HEK293 (cell line): ENCODE measurements around the gene ATP8B1.

Experiments
- ATF2 ChIP-seq: fragments of 450-650 bp; formaldehyde crosslinking; IDR thresholded peaks from 2 replicates; pipeline ENCODE4 v1.5.1; 2016; ENCODE audit warnings: missing biosample characterization, missing genetic modification characterization, low read depth
- BCL11A ChIP-seq: fragments of 450-650 bp; formaldehyde crosslinking; IDR thresholded peaks from 2 replicates; pipeline ENCODE4 v1.5.1; 2016; ENCODE audit warnings: low read depth, missing biosample characterization, missing genetic modification characterization
- KLF1 ChIP-seq: fragments of 450-650 bp; formaldehyde crosslinking; IDR thresholded peaks from 2 replicates; pipeline ENCODE4 v1.5.1; 2016; ENCODE audit warnings: missing biosample characterization, missing genetic modification characterization
- OSR2 ChIP-seq: fragments of 450-650 bp; formaldehyde crosslinking; IDR thresholded peaks from 2 replicates; pipeline ENCODE4 v1.5.1; 2016; ENCODE audit warnings: missing biosample characterization, missing genetic modification characterization
- OVOL3 ChIP-seq: fragments of 450-650 bp; formaldehyde crosslinking; IDR thresholded peaks from 2 replicates; pipeline ENCODE4 v1.5.1; 2016; ENCODE audit warnings: missing biosample characterization, missing genetic modification characterization
- PRDM4 ChIP-seq: fragments of 450-650 bp; formaldehyde crosslinking; IDR thresholded peaks from 2 replicates; pipeline ENCODE4 v1.5.1; 2017; ENCODE audit warnings: missing biosample characterization, missing genetic modification characterization
- RBAK ChIP-seq: fragments of 450-650 bp; formaldehyde crosslinking; IDR thresholded peaks from 2 replicates; pipeline ENCODE4 v1.5.1; 2016; ENCODE audit warnings: missing biosample characterization, missing genetic modification characterization
- SCRT1 ChIP-seq: fragments of 450-650 bp; formaldehyde crosslinking; IDR thresholded peaks from 2 replicates; pipeline ENCODE4 v1.5.1; 2016; ENCODE audit warnings: missing biosample characterization, missing genetic modification characterization, borderline replicate concordance
- SCRT2 ChIP-seq: fragments of 450-650 bp; formaldehyde crosslinking; IDR thresholded peaks from 2 replicates; pipeline ENCODE4 v1.5.1; 2016; ENCODE audit warnings: missing biosample characterization, missing genetic modification characterization
- SP7 ChIP-seq: fragments of 450-650 bp; formaldehyde crosslinking; IDR thresholded peaks from 2 replicates; pipeline ENCODE4 v1.5.1; 2016; ENCODE audit warnings: missing biosample characterization, missing genetic modification characterization
- TSHZ1 ChIP-seq: fragments of 450-650 bp; formaldehyde crosslinking; IDR thresholded peaks from 2 replicates; pipeline ENCODE4 v1.5.1; 2016; ENCODE audit warnings: missing biosample characterization, missing genetic modification characterization, borderline replicate concordance
- ZBTB21 ChIP-seq: fragments of 450-650 bp; formaldehyde crosslinking; IDR thresholded peaks from 2 replicates; pipeline ENCODE4 v1.5.1; 2017; ENCODE audit warnings: missing biosample characterization, missing genetic modification characterization
- ZBTB26 ChIP-seq: fragments of 450-650 bp; formaldehyde crosslinking; optimal IDR thresholded peaks from 2 replicates; pipeline ENCODE3; 2016; ENCODE audit warnings: missing biosample characterization, mild to moderate bottlenecking, missing genetic modification characterization
- ZEB2 ChIP-seq: fragments of 450-650 bp; formaldehyde crosslinking; IDR thresholded peaks from 2 replicates; pipeline ENCODE4 v1.5.1; 2016; ENCODE audit warnings: missing biosample characterization, missing genetic modification characterization
- ZFP37 ChIP-seq: fragments of 450-650 bp; formaldehyde crosslinking; IDR thresholded peaks from 2 replicates; pipeline ENCODE4 v1.5.1; 2016; ENCODE audit warnings: missing biosample characterization, missing genetic modification characterization
- ZNF10 ChIP-seq: fragments of 450-650 bp; formaldehyde crosslinking; IDR thresholded peaks from 2 replicates; pipeline ENCODE4 v1.5.1; 2017; ENCODE audit warnings: missing biosample characterization, missing genetic modification characterization
- ZNF138 ChIP-seq: fragments of 450-650 bp; formaldehyde crosslinking; IDR thresholded peaks from 2 replicates; pipeline ENCODE4 v1.5.1; 2016; ENCODE audit warnings: missing biosample characterization, missing genetic modification characterization, borderline replicate concordance
- ZNF146 ChIP-seq: fragments of 450-650 bp; formaldehyde crosslinking; IDR thresholded peaks from 2 replicates; pipeline ENCODE4 v1.5.1; 2016; ENCODE audit warnings: missing biosample characterization, missing genetic modification characterization
- ZNF223 ChIP-seq: fragments of 450-650 bp; formaldehyde crosslinking; IDR thresholded peaks from 2 replicates; pipeline ENCODE4 v1.5.1; 2016; ENCODE audit warnings: missing biosample characterization, missing genetic modification characterization
- ZNF266 ChIP-seq: fragments of 450-650 bp; formaldehyde crosslinking; IDR thresholded peaks from 2 replicates; pipeline ENCODE4 v1.5.1; 2016; ENCODE audit warnings: missing biosample characterization, missing genetic modification characterization, low read depth
- ZNF335 ChIP-seq: fragments of 450-650 bp; formaldehyde crosslinking; conservative IDR thresholded peaks from 2 replicates; pipeline ENCODE4 v1.5.1; 2016; ENCODE audit warnings: missing biosample characterization, missing genetic modification characterization
- ZNF37A ChIP-seq: fragments of 450-650 bp; IDR thresholded peaks from 2 replicates; pipeline ENCODE4 v1.5.1; 2018; ENCODE audit warnings: missing biosample characterization, missing genetic modification characterization
- ZNF423 ChIP-seq: fragments of 450-650 bp; formaldehyde crosslinking; IDR thresholded peaks from 2 replicates; pipeline ENCODE4 v1.5.1; 2016; ENCODE audit warnings: missing biosample characterization, missing genetic modification characterization
- ZNF501 ChIP-seq: fragments of 450-650 bp; formaldehyde crosslinking; IDR thresholded peaks from 2 replicates; pipeline ENCODE4 v1.5.1; 2016; ENCODE audit warnings: missing biosample characterization, missing genetic modification characterization
- ZNF558 ChIP-seq: fragments of 450-650 bp; formaldehyde crosslinking; IDR thresholded peaks from 2 replicates; pipeline ENCODE4 v1.5.1; 2016; ENCODE audit warnings: missing biosample characterization, missing genetic modification characterization
- ZNF600 ChIP-seq: fragments of 450-650 bp; formaldehyde crosslinking; IDR thresholded peaks from 2 replicates; pipeline ENCODE4 v1.5.1; 2016; ENCODE audit warnings: missing biosample characterization, missing genetic modification characterization
- ZNF629 ChIP-seq: fragments of 450-650 bp; formaldehyde crosslinking; IDR thresholded peaks from 2 replicates; pipeline ENCODE4 v1.5.1; 2017; ENCODE audit warnings: missing biosample characterization, missing genetic modification characterization
- ZNF654 ChIP-seq: fragments of 450-650 bp; formaldehyde crosslinking; IDR thresholded peaks from 2 replicates; pipeline ENCODE4 v1.5.1; 2016; ENCODE audit warnings: low read depth, missing biosample characterization, missing genetic modification characterization
- ZNF660 ChIP-seq: fragments of 450-650 bp; IDR thresholded peaks from 2 replicates; pipeline ENCODE4 v1.5.1; 2018; ENCODE audit warnings: missing biosample characterization, mild to moderate bottlenecking, missing genetic modification characterization
- ZNF692 ChIP-seq: fragments of 450-650 bp; formaldehyde crosslinking; IDR thresholded peaks from 2 replicates; pipeline ENCODE4 v1.5.1; 2016; ENCODE audit warnings: missing biosample characterization, missing genetic modification characterization
- ZNF792 ChIP-seq: fragments of 450-650 bp; formaldehyde crosslinking; IDR thresholded peaks from 2 replicates; pipeline ENCODE4 v1.5.1; 2016; ENCODE audit warnings: missing biosample characterization, missing genetic modification characterization

The ATP8B1 gene

GRCh38 chr18:57819671-57820460 lies 16.8 kb upstream of the ATP8B1 start (continued):
- TF ChIP-seq SCRT2 (peak; percentile 67; the same call in 1 of the 2 replicates), ZNF146 (tag by site-specific recombination) (no peak), ZNF223 (tag by site-specific recombination) (no peak), ZNF629 (peak; percentile 95), ATF2 (tag by site-specific recombination) (peak; percentile 90), BCL11A (tag by site-specific recombination) (peak; percentile 44; the same call in 1 of the 2 replicates), ZNF37A (tag by site-specific recombination) (no peak), SCRT1 (tag by site-specific recombination) (peak; percentile 31; the same call in 1 of the 2 replicates), ZNF558 (tag by site-specific recombination) (no peak), SP7 (tag by site-specific recombination) (peak; percentile 53), ZNF266 (tag by site-specific recombination) (no peak), ZNF10 (tag by site-specific recombination) (0 out of 2 replicates have a peak, but pooled peaks have one; percentile 30), KLF1 (no peak), ZNF792 (no peak), ZNF335 (peak; percentile 31; the same call in 1 of the 2 replicates), ZNF501 (tag by site-specific recombination) (peak; percentile 39; the same call in 1 of the 2 replicates), ZNF600 (tag by site-specific recombination) (peak; percentile 96), ZFP37 (0 out of 2 replicates have a peak, but pooled peaks have one; percentile 61), ZNF692 (tag by site-specific recombination) (peak; percentile 44), PRDM4 (tag by site-specific recombination) (peak; percentile 11; the same call in 1 of the 2 replicates), ZNF138 (no peak), OVOL3 (no peak), ZNF654 (tag by site-specific recombination) (no peak), ZBTB26 (no peak), OSR2 (tag by site-specific recombination) (peak; percentile 67), ZBTB21 (peak; percentile 70), ZNF660 (tag by site-specific recombination) (peak; percentile 99), ZNF423 (tag by site-specific recombination) (no peak), ZEB2 (peak; percentile 81), RBAK (no peak), TSHZ1 (tag by site-specific recombination) (0 out of 2 replicates have a peak, but pooled peaks have one; percentile 38)
